Calu3 (cell line): ENCODE results near the gene HIBADH. TPM values are rescaled to one million over a fixed set of nuclear protein-coding genes. Genes with fewer than 3 reads are reported as not detected.

Source experiments
- BruUV-seq: library from RNA; stranded (reverse); fragments of 400-500 nt; replicated peaks from 2 replicates; lab custom pipeline; 2021; lab: Mats Ljungman, UMichigan
- CTCF ChIA-PET: fragments of 300-600 bp; sonication (Branson Sonifier 250); formaldehyde crosslinking; loops from one replicate; lab custom pipeline; 2022; ENCODE audit warnings: antibody characterized with exemption; lab: Charles Lee
- DNase-seq: peaks from one replicate; pipeline ENCODE4 v3.0.0; 2022
- H3K27ac Mint-ChIP-seq: one replicate; pipeline ENCODE4 v1.8.0; 2022; ENCODE audit warnings: mixed read lengths; ENCODE audit not compliant: unreplicated experiment
- H3K27me3 Mint-ChIP-seq: one replicate; pipeline ENCODE4 v1.8.0; 2022; ENCODE audit warnings: mixed read lengths; ENCODE audit not compliant: unreplicated experiment
- H3K36me3 Mint-ChIP-seq: one replicate; pipeline ENCODE4 v1.8.0; 2022; ENCODE audit warnings: mild to moderate bottlenecking, moderate library complexity, mixed read lengths; ENCODE audit not compliant: insufficient read depth, unreplicated experiment
- H3K4me1 Mint-ChIP-seq: one replicate; pipeline ENCODE4 v1.8.0; 2022; ENCODE audit warnings: mild to moderate bottlenecking, low read depth, mixed read lengths; ENCODE audit not compliant: unreplicated experiment
- H3K4me3 Mint-ChIP-seq: one replicate; pipeline ENCODE4 v1.8.0; 2022; ENCODE audit warnings: mild to moderate bottlenecking, low read depth, moderate library complexity, mixed read lengths; ENCODE audit not compliant: unreplicated experiment
- H3K9me3 Mint-ChIP-seq: one replicate; pipeline ENCODE4 v1.8.0; 2022; ENCODE audit warnings: low read depth, mixed read lengths; ENCODE audit not compliant: unreplicated experiment
- CTCF ChIP-seq: fragments of 200-600 bp; IDR thresholded peaks from one replicate; pipeline ENCODE4 v1.8.0; 2022; ENCODE audit warnings: antibody characterized with exemption; ENCODE audit not compliant: unreplicated experiment
- intact Hi-C: fragments of 100-400 bp; cut with micrococcal nuclease; formaldehyde crosslinking; loops from one replicate; pipeline ENCODE4 v1.10.0; 2022; ENCODE audit not compliant: unreplicated experiment
- total RNA-seq: library from RNA; stranded (reverse); gene quantifications from 2 replicates; pipeline ENCODE4 v1.2.3, GENCODE V29; 2022

Gene HIBADH
- total RNA-seq, 1 experiment from 2014 or later: 74.6 TPM

- intact Hi-C loops: no loop called here
- DNase-seq: no peak
- H3K36me3 Mint-ChIP-seq: no peaks in the 10 kb centered on the region
- no peaks in the 10 kb centered on the region for H3K27me3 Mint-ChIP-seq
- TF ChIP-seq CTCF: no peak
- no TSS peak for BruUV-seq
- no peak overlapping the region for H3K4me3 Mint-ChIP-seq
- H3K9me3 Mint-ChIP-seq: no peaks in the 10 kb centered on the region
- H3K4me1 Mint-ChIP-seq: peaks cover 9% of the 10 kb centered on the region
- H3K27ac Mint-ChIP-seq: no peak overlapping the region
- CTCF ChIA-PET: interaction anchor here (1.8 kb wide), 1 partner anchor 126 kb away, joined by 3 read pairs; no protein-coding TSS in a partner anchor
These were observed 113.1 kb downstream of the HIBADH start for GRCh38 chr7:27549606-27550005.

- H3K27me3 Mint-ChIP-seq: no peaks in the 10 kb centered on the region
- CTCF ChIA-PET: interaction anchor here (0.6 to 1.0 kb wide), 3 partner anchors 79 to 352 kb away, joined by 3 to 10 read pairs (median 6); no protein-coding TSS in a partner anchor
- intact Hi-C loops: no loop called here
- peaks cover 9% of the 10 kb centered on the region for H3K4me1 Mint-ChIP-seq
- no peak for DNase-seq
- H3K4me3 Mint-ChIP-seq: no peak overlapping the region
- no TSS peak for BruUV-seq
- TF ChIP-seq CTCF: no peak
- H3K9me3 Mint-ChIP-seq: no peaks in the 10 kb centered on the region
- no peaks in the 10 kb centered on the region for H3K36me3 Mint-ChIP-seq
- no peak overlapping the region for H3K27ac Mint-ChIP-seq
These were observed 114.4 kb downstream of the HIBADH start for GRCh38 chr7:27548304-27548703.

DNA sequence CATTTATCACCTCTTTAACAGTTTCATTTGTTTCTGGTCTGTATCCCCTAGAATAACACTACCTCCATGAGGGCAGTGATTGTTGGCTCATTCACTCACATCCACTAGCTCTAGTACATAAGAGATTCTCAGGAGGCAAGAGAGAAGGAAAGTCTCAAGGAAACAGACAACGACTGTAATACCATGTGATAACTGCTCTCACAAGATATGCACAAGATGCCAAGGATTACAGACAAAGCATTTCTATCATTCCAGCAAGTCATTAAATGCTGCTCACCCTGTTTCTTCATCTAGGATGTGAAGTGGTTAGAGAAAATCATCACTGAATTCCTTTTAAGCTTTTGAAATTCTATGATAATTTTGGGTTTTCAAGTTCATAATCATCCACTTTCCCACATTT is 115.3 kb downstream of the HIBADH start:
- DNase-seq: no peak
- H3K9me3 Mint-ChIP-seq: no peaks in the 10 kb centered on the region
- no TSS peak for BruUV-seq
- intact Hi-C loops: no loop called here
- CTCF ChIA-PET: interaction anchor here (0.6 kb wide), 1 partner anchor 196 kb away, joined by 3 read pairs; no protein-coding TSS in a partner anchor
- H3K4me3 Mint-ChIP-seq: no peak overlapping the region
- no peaks in the 10 kb centered on the region for H3K36me3 Mint-ChIP-seq
- no peak for TF ChIP-seq CTCF
- H3K27ac Mint-ChIP-seq: no peak overlapping the region
- H3K4me1 Mint-ChIP-seq: peaks cover 9% of the 10 kb centered on the region
- no peaks in the 10 kb centered on the region for H3K27me3 Mint-ChIP-seq

- BruUV-seq: no TSS peak
- Mint-ChIP-seq H3K36me3 (no peaks in the 10 kb centered on the region), H3K27me3 (no peaks in the 10 kb centered on the region), H3K9me3 (no peaks in the 10 kb centered on the region), H3K4me3 (no peak overlapping the region), H3K4me1 (peaks cover 9% of the 10 kb centered on the region), H3K27ac (no peak overlapping the region)
- CTCF ChIA-PET: interaction anchor here (0.6 kb wide), 1 partner anchor 195 kb away, joined by 3 read pairs; no protein-coding TSS in a partner anchor
- no peak for TF ChIP-seq CTCF
- no peak for DNase-seq
- intact Hi-C loops: no loop called here
These were observed 116.1 kb downstream of the HIBADH start for GRCh38 chr7:27546610-27547009.
